Glutamatergic neuron (in vitro differentiated cells): ENCODE data around the gene EXOC4. TPM values are rescaled to one million over a fixed set of nuclear protein-coding genes. Genes with fewer than 3 reads are reported as not detected.

Experiments
- DNase-seq: peaks from one replicate; pipeline ENCODE4 v3.0.0; 2022
- H3K27ac Mint-ChIP-seq: one replicate; pipeline ENCODE4 v1.8.0; 2020; ENCODE audit warnings: mild to moderate bottlenecking, mixed read lengths, inconsistent platforms; ENCODE audit not compliant: unreplicated experiment
- H3K27me3 Mint-ChIP-seq: one replicate; pipeline ENCODE4 v1.8.0; 2020; ENCODE audit warnings: mild to moderate bottlenecking, moderate library complexity, mixed read lengths, inconsistent platforms; ENCODE audit not compliant: unreplicated experiment
- H3K36me3 Mint-ChIP-seq: one replicate; pipeline ENCODE4 v1.8.0; 2020; ENCODE audit warnings: mild to moderate bottlenecking, mixed read lengths, inconsistent platforms; ENCODE audit not compliant: unreplicated experiment
- H3K4me1 Mint-ChIP-seq: one replicate; pipeline ENCODE4 v1.8.0; 2020; ENCODE audit warnings: mild to moderate bottlenecking, low read depth, mixed read lengths, inconsistent platforms; ENCODE audit not compliant: unreplicated experiment
- H3K4me3 Mint-ChIP-seq: one replicate; pipeline ENCODE4 v1.8.0; 2020; ENCODE audit warnings: mild to moderate bottlenecking, mixed read lengths, inconsistent platforms; ENCODE audit not compliant: unreplicated experiment
- H3K9me3 Mint-ChIP-seq: one replicate; pipeline ENCODE4 v1.8.0; 2020; ENCODE audit warnings: mild to moderate bottlenecking, moderate library complexity, mixed read lengths, inconsistent platforms; ENCODE audit not compliant: unreplicated experiment
- CTCF ChIP-seq: fragments of 200-600 bp; sonication (generic); IDR thresholded peaks from one replicate; pipeline ENCODE4 v1.5.0; 2021; ENCODE audit not compliant: partially characterized antibody, unreplicated experiment
- total RNA-seq: library from RNA; stranded (reverse); fragmentation: NEBNext Ultra II Directional; extraction: Animal tissue kit (Norgen Biotek cat#: 25700); gene quantifications from one replicate; pipeline ENCODE4 v1.2.1, GENCODE V29; 2021; ENCODE audit not compliant: unreplicated experiment

The EXOC4 gene
- total RNA-seq, 1 donor from 2014 or later = 73.8 TPM

GRCh38 chr7:133812877-133813276, 560.0 kb downstream of the EXOC4 start:
- no peak overlapping the region for H3K27ac Mint-ChIP-seq
- TF ChIP-seq CTCF = no peak
- H3K4me3 Mint-ChIP-seq = no peak overlapping the region
- H3K4me1 Mint-ChIP-seq = peaks cover 17% of the 10 kb centered on the region
- no peaks in the 10 kb centered on the region for H3K9me3 Mint-ChIP-seq
- no peaks in the 10 kb centered on the region for H3K36me3 Mint-ChIP-seq
- no peak for DNase-seq
- H3K27me3 Mint-ChIP-seq = peaks cover 2% of the 10 kb centered on the region

GRCh38 chr7:133815611-133816210, 562.8 kb downstream of the EXOC4 start:
- H3K27ac Mint-ChIP-seq = no peak overlapping the region
- H3K9me3 Mint-ChIP-seq = no peaks in the 10 kb centered on the region
- H3K4me3 Mint-ChIP-seq = no peak overlapping the region
- TF ChIP-seq CTCF = no peak
- peaks cover 13% of the 10 kb centered on the region for H3K4me1 Mint-ChIP-seq
- no peaks in the 10 kb centered on the region for H3K36me3 Mint-ChIP-seq
- H3K27me3 Mint-ChIP-seq = peaks cover 2% of the 10 kb centered on the region
- no peak for DNase-seq

GRCh38 chr7:133819695-133820094, 566.8 kb downstream of the EXOC4 start:
- Mint-ChIP-seq H3K4me1 (peaks cover 7% of the 10 kb centered on the region), H3K27ac (no peak overlapping the region), H3K9me3 (no peaks in the 10 kb centered on the region), H3K27me3 (peaks cover 2% of the 10 kb centered on the region), H3K36me3 (no peaks in the 10 kb centered on the region), H3K4me3 (no peak overlapping the region)
- TF ChIP-seq CTCF = no peak
- DNase-seq = no peak

GRCh38 chr7:133820584-133820983, 567.7 kb downstream of the EXOC4 start:
- TF ChIP-seq CTCF = no peak
- Mint-ChIP-seq H3K27ac (no peak overlapping the region), H3K27me3 (peaks cover 2% of the 10 kb centered on the region), H3K4me3 (no peak overlapping the region), H3K36me3 (no peaks in the 10 kb centered on the region), H3K9me3 (no peaks in the 10 kb centered on the region), H3K4me1 (peaks cover 10% of the 10 kb centered on the region)
- no peak for DNase-seq

- Mint-ChIP-seq H3K9me3 (no peaks in the 10 kb centered on the region), H3K27me3 (no peaks in the 10 kb centered on the region), H3K36me3 (no peaks in the 10 kb centered on the region), H3K4me1 (peaks cover 10% of the 10 kb centered on the region), H3K4me3 (no peak overlapping the region), H3K27ac (no peak overlapping the region)
- no peak for DNase-seq
- no peak for TF ChIP-seq CTCF
Measured at GRCh38 chr7:133821171-133821570, 568.3 kb downstream of the EXOC4 start.
